Adrenal gland (tissue), 5 donors: ENCODE measurements around the gene TROAP.

Source experiments
- CTCF ChIP-seq, 6 experiments: fragments of 450-650 bp in 4 of 6; fragments of 200-600 bp in 2 of 6; sonication (generic) in 1 of 6; IDR thresholded peaks; 1 replicate in 5 of 6; 2 replicates in 1 of 6; pipeline versions ENCODE4 v1.5.1 to v1.8.0; 2016 to 2021; ENCODE audit warnings: antibody characterized with exemption in 6 of 6, mild to moderate bottlenecking in 2 of 6, moderate library complexity in 1 of 6
- POLR2A ChIP-seq, 2 donors: fragments of 450-650 bp; IDR thresholded peaks; one replicate each; pipeline ENCODE4 v1.6.1; 2017; ENCODE audit warnings: antibody characterized with exemption in 2 of 2, mild to moderate bottlenecking in 2 of 2, moderate library complexity in 1 of 2
- donor health status: DM: no; HTN: no; CAD: no.

GRCh38 chr12:49322367-49322707 is 718 bp upstream of the TROAP start:
- no peak for TF ChIP-seq CTCF (IDR thresholded peaks at IDR 0.05)
- no peak for TF ChIP-seq POLR2A (IDR thresholded peaks at IDR 0.05)
